ENCODE data around the gene BMI1. TPM values are rescaled to one million over a fixed set of nuclear protein-coding genes. Genes with fewer than 3 reads are reported as not detected.

Gene BMI1
- total RNA-seq, 1 experiment from 2014 or later, result 3.4 TPM

GRCh38 chr10:22370320-22370719 is 49.4 kb downstream of the BMI1 start:
- ATAC-seq (no peak), DNase-seq (ENCODE audit: low spot score) (no peak)
- no peak for TF ChIP-seq ZNF396 (CRISPR knock-in tag; IDR thresholded peaks at IDR 0.05; ENCODE audit: borderline replicate concordance)
- TF ChIP-seq ZNF317 (CRISPR knock-in tag; IDR thresholded peaks at IDR 0.05; ENCODE audit: borderline replicate concordance, low read depth), result no peak
- H3K27ac Mint-ChIP-seq, result no peak overlapping the region
- no peak overlapping the region for H3K4me3 Mint-ChIP-seq
- H3K9me3 Mint-ChIP-seq, result no peaks in the 10 kb centered on the region
- H3K27me3 Mint-ChIP-seq (ENCODE audit: low read depth), result no peaks in the 10 kb centered on the region
- ChIA-PET POLR2A (no interaction called here), CTCF (no interaction called here)
- H3K4me1 Mint-ChIP-seq, result no peaks in the 10 kb centered on the region
- no peaks in the 10 kb centered on the region for H3K36me3 Mint-ChIP-seq

DNA sequence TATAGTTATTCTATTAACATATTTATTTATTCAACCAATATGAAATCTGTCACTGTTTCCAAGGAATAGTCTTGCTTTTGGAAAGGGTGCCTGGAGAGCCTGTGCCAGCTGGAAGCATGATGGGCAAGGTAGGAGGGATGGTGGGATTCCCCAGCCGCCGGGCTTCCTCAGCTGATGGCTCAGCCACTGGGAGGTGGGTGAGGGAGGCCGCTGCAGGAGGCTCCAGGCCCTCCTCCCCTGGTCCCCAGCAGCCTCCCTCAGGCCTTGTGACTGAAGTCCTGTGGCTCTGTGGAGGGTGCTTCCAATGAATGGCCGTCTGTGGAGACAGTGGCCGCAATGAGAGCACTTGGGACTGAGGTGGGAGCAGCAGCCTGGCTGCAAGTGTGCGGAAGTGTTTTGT is 51.4 kb downstream of the BMI1 start:
- Mint-ChIP-seq H3K4me1 (no peaks in the 10 kb centered on the region), H3K27ac (no peak overlapping the region), H3K36me3 (no peaks in the 10 kb centered on the region), H3K9me3 (no peaks in the 10 kb centered on the region), H3K4me3 (no peak overlapping the region), H3K27me3 (ENCODE audit: low read depth) (no peaks in the 10 kb centered on the region)
- no peak for DNase-seq (ENCODE audit: low spot score)
- POLR2A ChIA-PET, result interaction anchor here (0.6 kb wide), 1 partner anchor 138 kb away, joined by 3 read pairs; no protein-coding TSS in a partner anchor
- ATAC-seq, result no peak
- CTCF ChIA-PET, result no interaction called here
- no peak for TF ChIP-seq PREB (CRISPR knock-in tag; IDR thresholded peaks at IDR 0.05; ENCODE audit: borderline replicate concordance)
- no peak for TF ChIP-seq NR3C1 (CRISPR knock-in tag; conservative IDR thresholded peaks at IDR 0.05; ENCODE audit: low read depth)
- no peak for TF ChIP-seq ZNF232 (CRISPR knock-in tag; IDR thresholded peaks at IDR 0.05)
- TF ChIP-seq, protein P1, sequence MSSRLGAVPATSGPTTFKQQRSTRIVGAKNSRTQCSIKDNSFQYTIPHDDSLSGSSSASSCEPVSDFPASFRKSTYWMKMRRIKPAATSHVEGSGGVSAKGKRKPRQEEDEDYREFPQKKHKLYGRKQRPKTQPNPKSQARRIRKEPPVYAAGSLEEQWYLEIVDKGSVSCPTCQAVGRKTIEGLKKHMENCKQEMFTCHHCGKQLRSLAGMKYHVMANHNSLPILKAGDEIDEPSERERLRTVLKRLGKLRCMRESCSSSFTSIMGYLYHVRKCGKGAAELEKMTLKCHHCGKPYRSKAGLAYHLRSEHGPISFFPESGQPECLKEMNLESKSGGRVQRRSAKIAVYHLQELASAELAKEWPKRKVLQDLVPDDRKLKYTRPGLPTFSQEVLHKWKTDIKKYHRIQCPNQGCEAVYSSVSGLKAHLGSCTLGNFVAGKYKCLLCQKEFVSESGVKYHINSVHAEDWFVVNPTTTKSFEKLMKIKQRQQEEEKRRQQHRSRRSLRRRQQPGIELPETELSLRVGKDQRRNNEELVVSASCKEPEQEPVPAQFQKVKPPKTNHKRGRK (CRISPR knock-in tag; IDR thresholded peaks at IDR 0.05; ENCODE audit: borderline replicate concordance), result no peak
- TF ChIP-seq ERG (CRISPR knock-in tag; IDR thresholded peaks at IDR 0.05), result no peak
- TF ChIP-seq NFYB (CRISPR knock-in tag; conservative IDR thresholded peaks at IDR 0.05; ENCODE audit: low read depth), result no peak
- no peak for TF ChIP-seq ZNF671 (CRISPR knock-in tag; IDR thresholded peaks at IDR 0.05)
- no peak for TF ChIP-seq IRF1 (CRISPR knock-in tag; IDR thresholded peaks at IDR 0.05)

DNA sequence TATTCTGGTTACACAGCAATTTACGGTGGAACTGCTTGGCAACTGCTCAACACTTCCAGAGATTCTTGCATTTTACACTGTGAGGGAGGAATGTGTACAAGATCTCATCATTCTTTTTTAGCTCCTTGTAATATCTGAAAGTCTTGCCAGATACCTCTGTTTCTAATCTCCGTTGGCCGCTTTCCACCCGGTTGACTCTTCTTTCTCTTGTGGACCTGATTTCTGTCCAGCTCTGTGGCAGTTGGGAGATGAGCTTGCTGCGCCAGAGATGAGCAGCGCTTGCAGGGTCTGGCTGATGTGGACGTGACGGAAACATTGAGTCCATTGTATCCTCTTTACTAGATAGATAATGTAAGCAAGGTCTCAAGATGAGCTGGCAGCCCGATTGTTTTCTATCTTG is 52.0 kb downstream of the BMI1 start:
- Mint-ChIP-seq H3K9me3 (no peaks in the 10 kb centered on the region), H3K4me1 (no peaks in the 10 kb centered on the region), H3K4me3 (no peak overlapping the region), H3K36me3 (no peaks in the 10 kb centered on the region), H3K27ac (no peak overlapping the region), H3K27me3 (ENCODE audit: low read depth) (no peaks in the 10 kb centered on the region)
- DNase-seq (ENCODE audit: low spot score) (no peak), ATAC-seq (no peak)
- ChIA-PET POLR2A (interaction anchor here (0.6 kb wide), 1 partner anchor 139 kb away, joined by 3 read pairs; no protein-coding TSS in a partner anchor), CTCF (no interaction called here)
- TF ChIP-seq RELA (CRISPR knock-in tag; IDR thresholded peaks at IDR 0.05; ENCODE audit: borderline replicate concordance) (no peak), ATF3 (CRISPR knock-in tag; conservative IDR thresholded peaks at IDR 0.05) (no peak), GABPB1 (CRISPR knock-in tag; IDR thresholded peaks at IDR 0.05) (no peak), ETV6 (CRISPR knock-in tag; IDR thresholded peaks at IDR 0.05) (no peak), KAT7 (CRISPR knock-in tag; IDR thresholded peaks at IDR 0.05; ENCODE audit: borderline replicate concordance) (no peak), SMAD4 (CRISPR knock-in tag; IDR thresholded peaks at IDR 0.05) (no peak), OVOL2 (CRISPR knock-in tag; IDR thresholded peaks at IDR 0.05; ENCODE audit: borderline replicate concordance) (no peak), JUN (CRISPR knock-in tag; IDR thresholded peaks at IDR 0.05) (no peak), FOXJ3 (CRISPR knock-in tag; IDR thresholded peaks at IDR 0.05; ENCODE audit: borderline replicate concordance) (no peak), SP1 (CRISPR knock-in tag; conservative IDR thresholded peaks at IDR 0.05) (no peak)
- TF ChIP-seq, protein P2, sequence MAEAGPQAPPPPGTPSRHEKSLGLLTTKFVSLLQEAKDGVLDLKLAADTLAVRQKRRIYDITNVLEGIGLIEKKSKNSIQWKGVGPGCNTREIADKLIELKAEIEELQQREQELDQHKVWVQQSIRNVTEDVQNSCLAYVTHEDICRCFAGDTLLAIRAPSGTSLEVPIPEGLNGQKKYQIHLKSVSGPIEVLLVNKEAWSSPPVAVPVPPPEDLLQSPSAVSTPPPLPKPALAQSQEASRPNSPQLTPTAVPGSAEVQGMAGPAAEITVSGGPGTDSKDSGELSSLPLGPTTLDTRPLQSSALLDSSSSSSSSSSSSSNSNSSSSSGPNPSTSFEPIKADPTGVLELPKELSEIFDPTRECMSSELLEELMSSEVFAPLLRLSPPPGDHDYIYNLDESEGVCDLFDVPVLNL (CRISPR knock-in tag; IDR thresholded peaks at IDR 0.05; ENCODE audit: borderline replicate concordance, low read depth), result no peak
- TF ChIP-seq, protein P3, sequence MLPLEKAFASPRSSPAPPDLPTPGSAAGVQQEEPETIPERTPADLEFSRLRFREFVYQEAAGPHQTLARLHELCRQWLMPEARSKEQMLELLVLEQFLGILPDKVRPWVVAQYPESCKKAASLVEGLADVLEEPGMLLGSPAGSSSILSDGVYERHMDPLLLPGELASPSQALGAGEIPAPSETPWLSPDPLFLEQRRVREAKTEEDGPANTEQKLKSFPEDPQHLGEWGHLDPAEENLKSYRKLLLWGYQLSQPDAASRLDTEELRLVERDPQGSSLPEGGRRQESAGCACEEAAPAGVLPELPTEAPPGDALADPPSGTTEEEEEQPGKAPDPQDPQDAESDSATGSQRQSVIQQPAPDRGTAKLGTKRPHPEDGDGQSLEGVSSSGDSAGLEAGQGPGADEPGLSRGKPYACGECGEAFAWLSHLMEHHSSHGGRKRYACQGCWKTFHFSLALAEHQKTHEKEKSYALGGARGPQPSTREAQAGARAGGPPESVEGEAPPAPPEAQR (CRISPR knock-in tag; IDR thresholded peaks at IDR 0.05), result no peak
